ENCODE data around the gene RERE.
A peak's percentile ranks its signal among the peaks of the same experiment; 100 is the strongest.

RERE gene

GRCh38 chr1:8674481-8674880 is 143.0 kb downstream of the RERE start:
- TF ChIP-seq, protein P1, sequence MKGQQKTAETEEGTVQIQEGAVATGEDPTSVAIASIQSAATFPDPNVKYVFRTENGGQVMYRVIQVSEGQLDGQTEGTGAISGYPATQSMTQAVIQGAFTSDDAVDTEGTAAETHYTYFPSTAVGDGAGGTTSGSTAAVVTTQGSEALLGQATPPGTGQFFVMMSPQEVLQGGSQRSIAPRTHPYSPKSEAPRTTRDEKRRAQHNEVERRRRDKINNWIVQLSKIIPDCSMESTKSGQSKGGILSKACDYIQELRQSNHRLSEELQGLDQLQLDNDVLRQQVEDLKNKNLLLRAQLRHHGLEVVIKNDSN (IDR thresholded peaks at IDR 0.05), result no peak
- TF ChIP-seq, protein P2, sequence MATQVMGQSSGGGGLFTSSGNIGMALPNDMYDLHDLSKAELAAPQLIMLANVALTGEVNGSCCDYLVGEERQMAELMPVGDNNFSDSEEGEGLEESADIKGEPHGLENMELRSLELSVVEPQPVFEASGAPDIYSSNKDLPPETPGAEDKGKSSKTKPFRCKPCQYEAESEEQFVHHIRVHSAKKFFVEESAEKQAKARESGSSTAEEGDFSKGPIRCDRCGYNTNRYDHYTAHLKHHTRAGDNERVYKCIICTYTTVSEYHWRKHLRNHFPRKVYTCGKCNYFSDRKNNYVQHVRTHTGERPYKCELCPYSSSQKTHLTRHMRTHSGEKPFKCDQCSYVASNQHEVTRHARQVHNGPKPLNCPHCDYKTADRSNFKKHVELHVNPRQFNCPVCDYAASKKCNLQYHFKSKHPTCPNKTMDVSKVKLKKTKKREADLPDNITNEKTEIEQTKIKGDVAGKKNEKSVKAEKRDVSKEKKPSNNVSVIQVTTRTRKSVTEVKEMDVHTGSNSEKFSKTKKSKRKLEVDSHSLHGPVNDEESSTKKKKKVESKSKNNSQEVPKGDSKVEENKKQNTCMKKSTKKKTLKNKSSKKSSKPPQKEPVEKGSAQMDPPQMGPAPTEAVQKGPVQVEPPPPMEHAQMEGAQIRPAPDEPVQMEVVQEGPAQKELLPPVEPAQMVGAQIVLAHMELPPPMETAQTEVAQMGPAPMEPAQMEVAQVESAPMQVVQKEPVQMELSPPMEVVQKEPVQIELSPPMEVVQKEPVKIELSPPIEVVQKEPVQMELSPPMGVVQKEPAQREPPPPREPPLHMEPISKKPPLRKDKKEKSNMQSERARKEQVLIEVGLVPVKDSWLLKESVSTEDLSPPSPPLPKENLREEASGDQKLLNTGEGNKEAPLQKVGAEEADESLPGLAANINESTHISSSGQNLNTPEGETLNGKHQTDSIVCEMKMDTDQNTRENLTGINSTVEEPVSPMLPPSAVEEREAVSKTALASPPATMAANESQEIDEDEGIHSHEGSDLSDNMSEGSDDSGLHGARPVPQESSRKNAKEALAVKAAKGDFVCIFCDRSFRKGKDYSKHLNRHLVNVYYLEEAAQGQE (IDR thresholded peaks at IDR 0.05; ENCODE audit: low read depth), result no peak
- TF ChIP-seq MAX (IDR thresholded peaks at IDR 0.05) (no peak), EP300 (IDR thresholded peaks at IDR 0.05; ENCODE audit: borderline replicate concordance) (no peak), TEAD4 (IDR thresholded peaks at IDR 0.05) (no peak), YY1 (IDR thresholded peaks at IDR 0.05; ENCODE audit: low read depth) (no peak), EGR1 (IDR thresholded peaks at IDR 0.05) (no peak), NFIC (IDR thresholded peaks at IDR 0.05) (no peak)

GRCh38 chr1:8671306-8671917 is 146.0 kb downstream of the RERE start:
- peak; percentile 67 for TF ChIP-seq RAD21 (IDR thresholded peaks at IDR 0.05; ENCODE audit: low read depth)
- TF ChIP-seq EGR1 (IDR thresholded peaks at IDR 0.05), result no peak

DNA sequence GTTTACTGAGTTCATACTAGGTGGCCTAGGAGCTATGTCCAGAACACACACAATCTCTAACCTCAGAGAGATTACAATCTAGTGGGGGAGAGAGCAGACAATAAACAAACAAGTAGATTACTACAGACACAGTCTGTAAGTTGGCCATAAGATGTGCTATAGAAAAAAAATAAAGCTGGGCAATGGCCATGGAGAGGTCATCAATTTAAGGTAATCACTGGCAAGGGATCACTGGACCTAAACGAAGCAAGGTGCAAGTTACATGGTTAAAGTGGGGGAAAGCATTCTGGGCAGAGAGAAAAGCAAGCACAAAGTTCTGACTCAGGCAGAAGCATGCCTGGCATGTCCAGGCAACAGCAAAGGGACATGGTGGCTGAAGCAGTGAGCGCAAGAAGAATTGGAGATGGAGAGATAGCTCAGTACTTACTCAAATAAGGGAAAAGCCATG is 147.0 kb downstream of the RERE start:
- TF ChIP-seq EP300 (IDR thresholded peaks at IDR 0.05; ENCODE audit: borderline replicate concordance) (no peak), EGR1 (IDR thresholded peaks at IDR 0.05) (no peak), CEBPB (IDR thresholded peaks at IDR 0.05) (no peak), RAD21 (IDR thresholded peaks at IDR 0.05; ENCODE audit: low read depth) (no peak), CREB1 (IDR thresholded peaks at IDR 0.05; ENCODE audit: low read depth) (no peak), TEAD4 (IDR thresholded peaks at IDR 0.05) (no peak)
- TF ChIP-seq, protein P2 (IDR thresholded peaks at IDR 0.05; ENCODE audit: low read depth), result no peak

- TF ChIP-seq, protein P1 (IDR thresholded peaks at IDR 0.05), result no peak
- TF ChIP-seq EP300 (IDR thresholded peaks at IDR 0.05; ENCODE audit: borderline replicate concordance) (no peak), NFIC (IDR thresholded peaks at IDR 0.05) (no peak), RAD21 (IDR thresholded peaks at IDR 0.05; ENCODE audit: low read depth) (no peak), TEAD4 (IDR thresholded peaks at IDR 0.05) (no peak), MAX (IDR thresholded peaks at IDR 0.05) (no peak), FOXM1 (IDR thresholded peaks at IDR 0.05; ENCODE audit: borderline replicate concordance, low read depth) (no peak), TCF12 (IDR thresholded peaks at IDR 0.05; ENCODE audit: low read depth) (no peak), EGR1 (IDR thresholded peaks at IDR 0.05) (no peak), YY1 (IDR thresholded peaks at IDR 0.05; ENCODE audit: low read depth) (no peak), ZBTB7A (IDR thresholded peaks at IDR 0.05; ENCODE audit: low read depth) (no peak), TAF1 (IDR thresholded peaks at IDR 0.05; ENCODE audit: low read depth) (no peak)
- TF ChIP-seq, protein P2 (IDR thresholded peaks at IDR 0.05; ENCODE audit: low read depth), result no peak
These were observed 147.7 kb downstream of the RERE start for GRCh38 chr1:8669606-8670335.

Measured in Ishikawa (cell line).